OCI-LY3 (cell line): ENCODE results near the gene RPL5.

Experiments used
- H2AFZ ChIP-seq: fragments of 200-600, 300-600 bp; shearing (Covaris generic); 2 replicates; pipeline ENCODE4 v1.6.0; 2014; ENCODE audit warnings: antibody characterized with exemption, low read depth, low read length
- H3K27ac ChIP-seq: fragments of 200-600, 300-600 bp; sonication (generic); 2 replicates; pipeline ENCODE4 v1.5.1; 2014; ENCODE audit warnings: mild to moderate bottlenecking, low read length, moderate library complexity, mixed read lengths
- H3K27me3 ChIP-seq: fragments of 200-600, 300-600 bp; sonication (generic); 2 replicates; pipeline ENCODE4 v1.6.1; 2014; ENCODE audit warnings: low read depth, low read length, mixed read lengths
- H3K36me3 ChIP-seq: fragments of 200-600, 300-600 bp; sonication (generic); replicated peaks from 2 replicates; pipeline ENCODE3; 2014; ENCODE audit warnings: low read depth, low read length, mixed read lengths
- H3K4me1 ChIP-seq: fragments of 300-600, 200-600 bp; sonication (generic); 2 replicates; pipeline ENCODE4 v1.6.1; 2014; ENCODE audit warnings: low read length, mixed read lengths
- H3K4me2 ChIP-seq: fragments of 200-600, 300-600 bp; sonication (generic); 2 replicates; pipeline ENCODE4 v1.6.1; 2014; ENCODE audit warnings: low read length, mixed read lengths
- H3K4me3 ChIP-seq: fragments of 300-600, 200-600 bp; sonication (generic); 2 replicates; pipeline ENCODE4 v1.5.1; 2014; ENCODE audit warnings: antibody characterized with exemption, mild to moderate bottlenecking, low read length, moderate library complexity
- H3K79me2 ChIP-seq: fragments of 300-600, 200-600 bp; shearing (Covaris generic); 2 replicates; pipeline ENCODE4 v1.6.1; 2014; ENCODE audit warnings: mild to moderate bottlenecking, low read length, mixed read lengths
- H3K9ac ChIP-seq: fragments of 300-600, 200-600 bp; shearing (Covaris generic); 2 replicates; pipeline ENCODE4 v1.6.0; 2014; ENCODE audit warnings: mild to moderate bottlenecking, low read length, moderate library complexity
- H3K9me3 ChIP-seq: fragments of 200-600, 300-600 bp; shearing (Covaris generic); 2 replicates; pipeline ENCODE4 v1.6.1; 2014; ENCODE audit warnings: low read length, mixed read lengths; ENCODE audit not compliant: insufficient read depth
- H4K20me1 ChIP-seq: fragments of 200-600, 300-600 bp; sonication (generic); 2 replicates; pipeline ENCODE4 v1.6.1; 2016; ENCODE audit warnings: low read length, mixed read lengths; ENCODE audit not compliant: insufficient read depth
- CTCF ChIP-seq: fragments of 200-600, 300-600 bp; sonication (generic); IDR thresholded peaks from 2 replicates; pipeline ENCODE4 v1.5.1; 2014; ENCODE audit warnings: antibody characterized with exemption, low read length, low read depth
- EZH2phosphoT487 ChIP-seq: fragments of 200-600 bp; shearing (Covaris generic); IDR thresholded peaks from 2 replicates; pipeline ENCODE4 v1.6.1; 2018; ENCODE audit warnings: antibody characterized with exemption, mixed run types, low read depth

Gene RPL5

GRCh38 chr1:92816732-92817131 is 15.1 kb upstream of the RPL5 start:
- Histone ChIP-seq H3K9ac (no peak overlapping the region), H3K4me2 (no peak overlapping the region), H4K20me1 (no peaks in the 10 kb centered on the region), H2AFZ (no peak overlapping the region), H3K79me2 (no peaks in the 10 kb centered on the region), H3K9me3 (no peaks in the 10 kb centered on the region), H3K36me3 (no peaks in the 10 kb centered on the region), H3K4me1 (no peaks in the 10 kb centered on the region), H3K27me3 (no peaks in the 10 kb centered on the region), H3K4me3 (no peak overlapping the region), H3K27ac (no peak overlapping the region)
- TF ChIP-seq EZH2phosphoT487 (no peak), CTCF (no peak)

GRCh38 chr1:92817137-92817697 is 14.6 kb upstream of the RPL5 start:
- Histone ChIP-seq H3K9ac (no peak overlapping the region), H3K4me3 (no peak overlapping the region), H3K27ac (no peak overlapping the region), H3K27me3 (no peaks in the 10 kb centered on the region), H3K4me1 (no peaks in the 10 kb centered on the region), H3K9me3 (no peaks in the 10 kb centered on the region), H3K79me2 (no peaks in the 10 kb centered on the region), H4K20me1 (no peaks in the 10 kb centered on the region), H3K36me3 (no peaks in the 10 kb centered on the region), H2AFZ (no peak overlapping the region), H3K4me2 (no peak overlapping the region)
- no peak for TF ChIP-seq CTCF
- no peak for TF ChIP-seq EZH2phosphoT487

GRCh38 chr1:92817986-92818764 is 13.7 kb upstream of the RPL5 start:
- TF ChIP-seq CTCF (peak; percentile 42), EZH2phosphoT487 (no peak)
- no peak overlapping the region for H2AFZ ChIP-seq

GRCh38 chr1:92820024-92820423 is 11.8 kb upstream of the RPL5 start:
- H2AFZ ChIP-seq: no peak overlapping the region
- no peak overlapping the region for H3K9ac ChIP-seq

More at GRCh38 chr1:92817986-92818764, 13.7 kb upstream of the RPL5 start:
- Histone ChIP-seq H3K9me3 (no peaks in the 10 kb centered on the region), H3K4me2 (no peak overlapping the region), H3K4me1 (peaks cover 3% of the 10 kb centered on the region; the same call in 1 of the 2 replicates), H3K36me3 (no peaks in the 10 kb centered on the region), H3K79me2 (no peaks in the 10 kb centered on the region), H3K27me3 (no peaks in the 10 kb centered on the region), H4K20me1 (no peaks in the 10 kb centered on the region), H3K9ac (no peak overlapping the region), H3K4me3 (no peak overlapping the region), H3K27ac (no peak overlapping the region)

More at GRCh38 chr1:92820024-92820423, 11.8 kb upstream of the RPL5 start:
- H3K4me1 ChIP-seq: peaks cover 3% of the 10 kb centered on the region; the same call in 1 of the 2 replicates
- TF ChIP-seq CTCF (no peak), EZH2phosphoT487 (no peak)
- H3K27ac ChIP-seq: no peak overlapping the region
- H3K4me3 ChIP-seq: no peak overlapping the region
- no peaks in the 10 kb centered on the region for H3K9me3 ChIP-seq
- H4K20me1 ChIP-seq: no peaks in the 10 kb centered on the region
- no peak overlapping the region for H3K4me2 ChIP-seq
- H3K36me3 ChIP-seq: no peaks in the 10 kb centered on the region
- no peaks in the 10 kb centered on the region for H3K79me2 ChIP-seq
- H3K27me3 ChIP-seq: no peaks in the 10 kb centered on the region
